Middle frontal gyrus (tissue), 1 donor: ENCODE measurements around the gene ORAI3.

Source experiments
- DNase-seq: peaks from one replicate; pipeline ENCODE4 v3.0.0-alpha.2; 2015; ENCODE audit warnings: low spot score; ENCODE audit errors: extremely low spot score

Gene ORAI3

DNA sequence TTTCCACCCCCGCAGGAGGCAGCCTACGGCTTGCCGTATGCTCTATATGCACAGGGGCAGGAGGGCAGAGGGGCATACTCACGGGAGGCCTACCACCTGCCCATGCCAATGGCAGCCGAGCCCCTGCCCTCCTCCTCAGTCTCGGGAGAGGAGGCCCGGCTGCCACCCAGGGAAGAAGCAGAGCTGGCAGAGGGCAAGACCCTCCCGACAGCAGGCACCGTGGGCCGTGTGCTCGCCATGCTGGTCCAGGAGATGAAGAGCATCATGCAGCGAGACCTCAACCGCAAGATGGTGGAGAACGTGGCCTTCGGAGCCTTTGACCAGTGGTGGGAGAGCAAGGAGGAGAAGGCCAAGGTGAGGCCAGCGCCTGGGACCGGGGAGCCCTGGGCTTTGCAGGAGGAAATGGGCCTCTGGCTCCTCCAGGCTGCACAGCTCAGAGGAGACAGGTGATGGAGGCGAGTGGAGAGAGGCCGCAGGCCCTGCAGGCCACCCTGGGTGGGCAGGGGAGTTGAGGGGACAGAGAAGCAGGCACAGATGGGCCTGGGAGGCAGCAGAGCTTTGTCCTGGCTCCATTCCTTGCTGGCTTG lies 17.3 kb downstream of the ORAI3 start:
- no peak for DNase-seq

DNA sequence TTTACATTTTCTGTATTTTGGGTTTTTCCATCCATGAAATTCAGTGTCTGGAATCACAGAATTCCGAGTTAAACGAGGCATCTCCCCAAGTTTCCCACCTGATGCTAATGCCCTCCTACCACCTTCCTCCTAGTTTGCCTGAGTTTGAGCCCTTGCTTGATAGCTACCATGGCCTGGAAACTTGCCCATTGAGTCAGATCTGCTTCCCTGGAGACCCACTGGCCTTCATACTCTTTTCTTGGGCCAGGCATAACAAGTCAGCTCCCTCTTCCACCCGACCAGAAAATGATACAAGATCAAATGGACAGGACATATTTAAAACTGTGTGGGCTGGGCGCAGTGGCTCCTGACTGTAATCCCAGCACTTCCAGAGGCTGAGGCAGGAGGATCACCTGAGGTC lies 18.9 kb downstream of the ORAI3 start:
- no peak for DNase-seq

DNA sequence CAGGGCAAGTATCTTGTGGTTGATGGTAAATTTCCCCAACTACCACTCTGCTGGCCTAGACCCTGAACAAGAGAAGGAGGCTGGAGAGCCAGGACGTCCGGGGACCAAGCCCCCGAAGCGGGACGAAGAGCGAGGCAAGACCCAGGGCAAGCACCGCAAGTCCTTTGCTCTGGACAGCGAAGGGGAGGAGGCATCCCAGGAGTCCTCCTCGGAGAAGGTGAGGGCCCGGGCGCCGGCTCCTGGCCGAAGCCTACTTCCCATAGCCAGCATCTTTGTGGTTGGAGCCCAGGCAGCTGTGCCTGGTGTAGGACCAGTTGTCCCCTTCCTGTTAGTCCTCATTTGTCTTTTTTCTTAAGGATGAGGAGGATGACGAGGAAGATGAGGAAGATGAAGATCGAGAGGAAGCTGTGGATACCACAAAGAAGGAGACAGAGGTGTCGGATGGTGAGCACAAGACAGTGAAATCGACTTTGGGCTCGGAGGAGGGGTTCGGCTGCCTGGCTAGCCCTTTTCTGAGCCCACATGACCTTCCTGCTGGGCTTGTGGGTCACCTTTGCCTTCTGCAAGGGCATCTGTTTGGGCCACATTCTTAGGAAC lies 20.5 kb downstream of the ORAI3 start:
- DNase-seq = no peak

DNA sequence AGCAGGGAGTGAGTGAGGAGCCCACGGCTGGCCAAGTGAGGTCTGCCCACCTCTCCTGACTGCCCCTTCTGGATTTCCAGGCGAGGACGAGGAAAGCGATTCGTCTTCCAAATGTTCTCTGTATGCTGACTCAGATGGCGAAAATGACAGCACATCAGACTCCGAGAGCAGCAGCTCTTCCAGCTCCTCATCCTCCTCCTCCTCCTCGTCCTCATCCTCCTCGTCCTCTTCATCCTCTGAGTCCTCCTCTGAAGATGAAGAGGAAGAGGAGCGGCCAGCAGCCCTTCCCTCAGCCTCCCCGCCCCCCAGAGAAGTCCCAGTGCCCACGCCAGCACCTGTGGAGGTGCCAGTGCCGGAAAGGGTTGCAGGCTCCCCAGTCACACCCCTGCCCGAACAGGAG lies 22.4 kb downstream of the ORAI3 start:
- DNase-seq = no peak

DNA sequence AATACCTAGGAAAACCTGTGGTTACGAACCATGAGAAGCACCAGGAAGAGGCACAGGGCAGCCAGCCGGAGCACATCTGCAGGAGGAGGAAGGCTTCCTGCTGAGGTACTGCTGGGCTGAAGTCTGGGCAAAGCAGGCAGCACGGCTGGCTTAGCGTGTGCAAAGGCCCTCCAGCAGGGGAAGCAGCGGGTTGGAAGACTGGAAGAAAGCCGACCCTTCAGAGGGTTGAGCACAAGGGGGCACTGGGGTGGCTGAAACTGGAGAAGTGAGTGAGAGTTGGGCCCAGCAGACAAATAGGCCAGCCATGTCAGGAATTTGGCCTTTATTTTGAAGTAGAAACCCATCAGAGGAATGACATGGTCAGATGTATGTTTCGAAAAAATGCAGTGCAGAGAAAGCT lies 24.0 kb downstream of the ORAI3 start:
- no peak for DNase-seq

DNA sequence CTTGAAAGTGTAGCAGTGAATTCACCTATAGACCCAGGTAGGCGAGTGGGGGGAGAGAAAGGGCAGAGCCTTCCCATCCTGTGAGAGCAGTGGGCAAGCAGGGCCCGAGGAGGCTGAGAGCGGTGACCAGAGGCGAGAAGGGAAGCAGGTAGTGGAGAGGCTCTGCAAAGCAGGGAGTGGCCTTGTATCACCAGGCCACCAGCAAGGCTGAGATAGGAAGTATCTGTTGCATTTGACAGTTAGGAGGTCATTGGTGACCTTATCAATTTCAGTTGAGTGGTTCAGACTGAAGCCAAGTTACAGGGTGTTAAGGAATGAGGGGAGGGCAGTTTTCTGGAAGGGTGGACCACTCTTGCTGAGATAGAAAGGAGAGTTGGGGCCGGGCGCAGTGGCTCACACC lies 25.5 kb downstream of the ORAI3 start:
- no peak for DNase-seq

DNA sequence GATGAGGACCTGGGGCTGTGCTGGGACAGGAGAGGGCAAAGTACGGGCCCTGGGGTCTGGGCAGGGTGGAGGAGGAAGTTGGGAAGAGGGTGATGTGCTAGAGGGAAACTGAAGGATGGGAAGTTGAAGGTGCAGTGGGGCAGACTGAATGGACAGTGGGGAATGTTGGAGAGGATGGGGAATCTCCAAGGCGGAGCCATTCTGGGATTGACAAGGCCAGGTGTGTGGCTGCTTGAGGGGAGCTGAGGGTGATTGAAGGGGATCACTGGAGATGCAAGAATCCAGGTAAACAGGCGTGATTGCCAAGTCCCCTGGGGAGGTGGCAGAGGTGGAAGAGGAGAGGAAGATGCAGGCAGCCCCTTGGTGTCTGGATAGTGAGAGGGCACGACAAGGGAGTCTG lies 27.6 kb downstream of the ORAI3 start:
- DNase-seq = no peak

DNA sequence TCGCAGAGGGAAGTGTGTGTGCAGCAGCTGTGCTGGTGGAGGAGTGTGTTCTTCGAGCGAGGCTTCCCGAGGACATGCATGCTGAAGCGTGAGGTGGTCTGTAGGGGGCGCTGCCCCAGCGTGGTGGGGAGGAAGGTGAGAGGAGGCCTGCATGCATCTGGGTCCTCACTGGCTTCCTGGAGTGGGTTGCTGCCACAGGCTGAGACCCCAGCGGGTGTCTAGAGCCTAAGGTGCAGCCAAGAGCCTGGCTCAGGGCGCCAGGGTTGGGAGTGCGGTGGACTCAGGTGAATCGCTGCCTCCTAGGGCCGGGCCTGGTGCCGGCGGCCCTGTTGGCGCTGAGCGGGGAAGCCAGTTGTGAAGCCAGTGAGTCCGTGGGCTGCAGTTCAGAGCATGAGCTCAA lies 28.6 kb downstream of the ORAI3 start:
- no peak for DNase-seq

DNA sequence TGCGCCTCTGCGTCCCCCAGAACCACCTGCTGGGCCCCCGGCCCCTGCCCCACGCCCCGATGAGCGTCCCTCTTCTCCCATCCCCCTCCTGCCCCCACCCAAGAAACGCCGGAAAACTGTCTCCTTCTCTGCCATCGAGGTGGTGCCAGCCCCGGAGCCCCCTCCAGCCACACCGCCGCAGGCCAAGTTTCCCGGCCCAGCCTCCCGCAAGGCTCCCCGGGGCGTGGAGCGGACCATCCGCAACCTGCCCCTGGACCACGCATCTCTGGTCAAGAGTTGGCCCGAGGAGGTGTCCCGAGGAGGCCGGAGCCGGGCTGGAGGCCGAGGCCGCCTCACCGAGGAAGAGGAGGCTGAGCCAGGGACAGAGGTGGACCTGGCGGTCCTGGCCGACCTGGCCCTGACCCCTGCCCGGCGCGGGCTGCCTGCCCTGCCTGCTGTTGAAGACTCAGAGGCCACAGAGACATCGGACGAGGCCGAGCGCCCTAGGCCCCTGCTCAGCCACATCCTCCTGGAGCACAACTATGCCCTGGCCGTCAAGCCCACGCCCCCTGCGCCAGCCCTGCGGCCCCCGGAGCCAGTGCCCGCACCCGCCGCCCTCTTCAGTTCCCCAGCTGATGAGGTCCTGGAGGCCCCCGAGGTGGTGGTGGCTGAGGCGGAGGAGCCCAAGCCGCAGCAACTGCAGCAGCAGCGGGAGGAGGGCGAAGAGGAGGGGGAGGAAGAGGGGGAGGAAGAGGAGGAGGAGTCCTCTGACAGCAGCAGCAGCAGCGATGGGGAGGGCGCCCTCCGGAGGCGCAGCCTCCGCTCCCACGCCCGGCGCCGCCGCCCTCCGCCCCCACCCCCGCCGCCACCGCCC lies 30.5 kb downstream of the ORAI3 start:
- no peak for DNase-seq

DNA sequence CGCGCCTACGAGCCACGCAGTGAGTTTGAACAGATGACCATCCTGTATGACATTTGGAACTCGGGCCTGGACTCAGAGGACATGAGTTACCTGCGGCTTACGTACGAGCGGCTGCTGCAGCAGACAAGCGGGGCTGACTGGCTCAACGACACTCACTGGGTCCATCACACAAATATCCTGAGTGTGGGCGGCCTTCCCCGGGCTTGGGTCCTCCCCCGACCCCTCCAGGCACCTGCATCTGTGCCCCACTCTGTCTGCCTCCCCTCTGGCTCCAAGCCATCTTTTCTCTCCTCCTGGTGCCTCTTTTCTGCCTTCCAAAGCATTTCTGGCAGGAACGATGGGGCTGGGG lies 31.1 kb downstream of the ORAI3 start:
- DNase-seq = no peak

DNA sequence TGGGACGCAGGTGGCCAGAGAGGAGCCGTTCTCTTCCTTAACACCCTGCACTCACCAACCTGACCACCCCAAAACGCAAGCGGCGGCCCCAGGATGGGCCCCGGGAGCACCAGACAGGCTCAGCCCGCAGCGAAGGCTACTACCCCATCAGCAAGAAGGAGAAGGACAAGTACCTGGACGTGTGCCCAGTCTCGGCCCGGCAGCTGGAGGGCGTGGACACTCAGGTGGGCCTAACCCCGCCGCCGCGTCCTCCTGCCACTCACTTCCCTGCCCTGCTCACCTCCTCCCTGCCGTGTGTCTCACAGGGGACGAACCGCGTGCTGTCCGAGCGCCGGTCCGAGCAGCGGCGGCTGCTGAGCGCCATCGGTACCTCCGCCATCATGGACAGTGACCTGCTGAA lies 31.6 kb downstream of the ORAI3 start:
- DNase-seq = no peak

DNA sequence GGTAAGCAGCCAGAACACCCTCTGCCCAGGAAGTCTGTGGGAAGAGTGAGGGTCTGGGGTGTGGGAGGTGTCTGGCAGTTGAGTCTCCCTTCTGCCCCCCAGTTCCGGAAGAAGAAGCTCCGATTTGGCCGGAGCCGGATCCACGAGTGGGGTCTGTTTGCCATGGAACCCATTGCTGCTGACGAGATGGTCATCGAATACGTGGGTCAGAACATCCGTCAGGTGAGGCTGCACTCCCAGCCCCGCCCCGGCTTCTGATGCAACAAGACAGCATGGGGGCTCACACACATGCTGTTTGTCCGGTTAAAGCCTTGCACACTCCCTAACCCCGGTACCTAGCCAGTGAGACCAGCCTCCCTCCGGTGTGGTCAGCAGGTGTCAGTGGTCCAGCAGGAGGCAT lies 32.1 kb downstream of the ORAI3 start:
- no peak for DNase-seq

DNA sequence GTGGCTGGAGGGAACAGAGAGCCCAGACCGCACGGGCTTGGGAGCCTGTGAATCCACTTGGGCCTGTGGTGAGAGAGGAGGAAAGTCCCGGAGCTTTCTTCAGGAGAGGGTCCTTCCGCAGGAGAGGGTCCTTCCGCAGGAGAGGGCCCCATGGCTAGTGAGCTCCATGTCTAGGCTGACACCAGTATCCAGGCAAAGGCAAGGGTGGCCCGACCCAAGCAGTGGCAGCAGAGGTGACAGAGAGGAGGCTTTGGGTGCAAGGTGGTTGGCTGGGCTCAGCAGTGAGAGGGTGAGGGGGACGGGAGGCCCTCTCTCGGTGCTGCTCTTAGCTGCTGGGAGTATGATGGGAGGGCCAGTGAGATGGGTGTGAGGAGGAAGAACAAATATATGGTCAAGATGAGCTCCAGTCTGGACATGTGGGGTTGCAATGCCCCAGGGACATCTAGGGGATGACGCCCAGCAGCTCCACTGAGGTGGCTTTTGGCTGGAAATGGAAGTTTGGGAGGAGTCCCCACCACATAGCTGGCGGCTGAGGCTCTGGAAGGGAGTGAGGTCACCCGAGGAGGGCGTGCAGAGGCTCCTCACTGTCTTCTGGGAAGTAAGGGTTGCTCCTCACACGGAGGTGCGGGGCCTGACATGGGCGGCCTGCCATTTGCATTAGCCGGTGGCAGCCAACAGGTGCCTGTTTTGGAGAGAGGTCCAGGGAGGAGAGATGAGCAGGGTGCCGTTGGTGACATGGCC lies 33.9 kb downstream of the ORAI3 start:
- DNase-seq = no peak

DNA sequence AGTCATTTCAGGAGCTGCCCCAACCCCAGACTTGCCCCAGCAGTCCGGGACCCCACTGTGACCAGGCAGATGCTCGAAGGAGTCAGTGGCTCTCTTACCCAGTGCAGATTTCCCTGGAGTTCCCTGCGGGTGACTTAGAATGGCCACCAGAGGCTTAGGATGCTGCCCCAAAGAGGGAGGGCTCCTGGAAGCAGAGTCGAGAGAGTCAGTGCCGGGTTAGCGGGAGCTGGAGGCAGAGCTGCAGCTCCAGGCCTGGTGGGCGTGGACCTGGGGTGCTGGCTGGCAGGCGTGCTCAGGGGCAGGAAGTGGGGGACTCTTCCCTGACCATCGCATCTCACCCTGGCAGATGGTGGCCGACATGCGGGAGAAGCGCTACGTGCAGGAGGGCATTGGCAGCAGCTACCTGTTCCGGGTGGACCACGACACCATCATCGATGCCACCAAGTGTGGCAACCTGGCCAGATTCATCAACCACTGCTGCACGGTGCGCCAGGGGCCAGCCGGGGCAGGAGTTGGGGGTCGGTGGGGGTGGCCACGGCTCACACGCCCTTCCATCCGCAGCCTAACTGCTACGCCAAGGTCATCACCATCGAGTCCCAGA lies 34.5 kb downstream of the ORAI3 start:
- no peak for DNase-seq

DNA sequence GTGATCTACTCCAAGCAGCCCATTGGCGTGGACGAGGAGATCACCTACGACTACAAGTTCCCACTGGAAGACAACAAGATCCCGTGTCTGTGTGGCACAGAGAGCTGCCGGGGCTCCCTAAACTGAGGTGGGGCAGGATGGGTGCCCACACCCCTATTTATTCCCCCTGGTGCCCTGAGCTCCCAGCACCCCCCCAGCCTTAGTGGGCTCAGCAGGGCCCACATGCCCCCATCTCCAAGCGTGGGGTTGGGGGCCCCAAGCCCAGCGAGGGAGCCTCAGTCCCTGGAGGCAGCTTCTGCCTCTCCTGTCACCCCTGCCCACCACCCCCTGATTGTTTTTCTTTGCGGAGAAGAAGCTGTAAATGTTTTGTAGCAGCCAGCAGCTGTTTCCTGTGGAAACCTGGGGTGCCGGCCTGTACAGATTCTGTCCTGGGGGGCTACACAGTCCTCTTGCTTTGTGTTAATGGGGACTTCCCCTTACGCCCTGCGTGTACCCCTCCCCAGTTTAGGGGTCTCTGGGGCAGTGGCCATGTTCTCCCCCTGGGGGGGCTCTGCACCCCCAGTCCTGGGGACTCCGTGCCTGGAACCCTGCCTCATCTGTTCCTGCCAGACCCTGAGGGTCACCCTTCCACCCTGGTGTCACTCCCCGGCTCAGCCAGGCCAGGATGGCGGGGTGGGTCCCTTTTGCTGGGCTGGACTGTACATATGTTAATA lies 35.2 kb downstream of the ORAI3 start:
- DNase-seq = no peak

DNA sequence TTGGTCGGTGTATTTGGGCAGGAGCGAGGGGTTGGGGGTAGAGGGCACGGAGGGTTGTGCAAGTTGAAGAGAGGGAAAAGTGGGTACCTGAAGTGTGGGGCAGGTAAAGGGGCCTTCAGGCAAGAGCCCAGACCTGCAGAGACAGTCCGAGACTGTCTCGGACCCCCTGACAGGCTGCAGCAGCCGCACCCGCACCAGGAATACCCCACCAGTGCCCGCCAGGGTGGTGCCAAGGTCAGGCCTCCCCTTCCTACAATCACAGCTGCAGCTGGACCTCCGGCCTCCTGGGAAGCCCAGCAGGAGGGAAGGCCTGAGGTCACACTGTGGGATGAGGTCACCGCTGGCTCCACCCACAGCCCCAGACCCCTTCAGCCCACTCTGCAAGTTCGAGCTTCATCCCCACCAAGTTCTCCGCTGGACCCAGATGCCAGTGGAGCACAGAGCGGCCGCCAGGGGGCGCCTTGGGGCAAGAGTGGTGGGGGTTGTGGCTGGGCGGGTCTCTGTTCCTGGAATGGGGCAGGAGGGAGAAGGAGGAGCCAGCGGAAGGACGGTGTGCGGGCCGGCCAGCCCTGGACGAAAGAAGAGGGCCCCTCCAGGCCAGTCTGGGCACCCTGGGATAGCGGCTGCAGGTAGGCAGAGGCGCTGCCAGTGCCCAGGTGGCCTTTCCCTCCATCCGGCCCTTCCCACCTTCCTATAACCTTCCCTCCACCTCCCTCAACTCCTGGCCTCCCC lies 36.0 kb downstream of the ORAI3 start, which contains the start of gene HSD3B7:
TSS of gene HSD3B7 (plus strand) at position 539 of the 732 bp plus-strand sequence. CDS start 452 bp downstream, outside the sequence.
- DNase-seq = no peak

DNA sequence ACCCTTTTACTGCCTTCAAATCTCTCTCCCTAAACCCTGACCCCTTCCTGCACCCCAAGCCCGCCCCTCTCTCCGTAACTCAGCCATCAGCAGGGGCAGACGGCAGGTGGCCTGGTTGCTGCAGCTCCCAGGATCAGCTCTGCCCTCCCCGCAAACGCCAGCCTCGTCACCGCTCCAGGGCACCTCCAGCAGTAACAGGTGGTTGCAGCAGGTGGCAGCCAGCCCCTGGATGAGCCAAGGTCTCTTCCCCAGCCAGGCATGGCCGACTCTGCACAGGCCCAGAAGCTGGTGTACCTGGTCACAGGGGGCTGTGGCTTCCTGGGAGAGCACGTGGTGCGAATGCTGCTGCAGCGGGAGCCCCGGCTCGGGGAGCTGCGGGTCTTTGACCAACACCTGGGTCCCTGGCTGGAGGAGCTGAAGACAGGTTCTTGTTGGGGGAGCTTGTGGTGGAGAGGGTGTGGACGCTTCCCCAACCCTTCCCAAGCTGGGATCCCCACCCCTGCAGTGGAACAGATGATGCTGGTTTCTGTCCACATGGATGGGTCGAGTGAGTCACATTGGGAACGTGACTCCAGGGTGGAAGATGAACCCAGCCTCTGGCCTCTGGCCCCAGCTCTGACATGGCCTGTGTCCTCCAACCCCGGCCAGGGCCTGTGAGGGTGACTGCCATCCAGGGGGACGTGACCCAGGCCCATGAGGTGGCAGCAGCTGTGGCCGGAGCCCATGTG lies 36.7 kb downstream of the ORAI3 start:
- no peak for DNase-seq

DNA sequence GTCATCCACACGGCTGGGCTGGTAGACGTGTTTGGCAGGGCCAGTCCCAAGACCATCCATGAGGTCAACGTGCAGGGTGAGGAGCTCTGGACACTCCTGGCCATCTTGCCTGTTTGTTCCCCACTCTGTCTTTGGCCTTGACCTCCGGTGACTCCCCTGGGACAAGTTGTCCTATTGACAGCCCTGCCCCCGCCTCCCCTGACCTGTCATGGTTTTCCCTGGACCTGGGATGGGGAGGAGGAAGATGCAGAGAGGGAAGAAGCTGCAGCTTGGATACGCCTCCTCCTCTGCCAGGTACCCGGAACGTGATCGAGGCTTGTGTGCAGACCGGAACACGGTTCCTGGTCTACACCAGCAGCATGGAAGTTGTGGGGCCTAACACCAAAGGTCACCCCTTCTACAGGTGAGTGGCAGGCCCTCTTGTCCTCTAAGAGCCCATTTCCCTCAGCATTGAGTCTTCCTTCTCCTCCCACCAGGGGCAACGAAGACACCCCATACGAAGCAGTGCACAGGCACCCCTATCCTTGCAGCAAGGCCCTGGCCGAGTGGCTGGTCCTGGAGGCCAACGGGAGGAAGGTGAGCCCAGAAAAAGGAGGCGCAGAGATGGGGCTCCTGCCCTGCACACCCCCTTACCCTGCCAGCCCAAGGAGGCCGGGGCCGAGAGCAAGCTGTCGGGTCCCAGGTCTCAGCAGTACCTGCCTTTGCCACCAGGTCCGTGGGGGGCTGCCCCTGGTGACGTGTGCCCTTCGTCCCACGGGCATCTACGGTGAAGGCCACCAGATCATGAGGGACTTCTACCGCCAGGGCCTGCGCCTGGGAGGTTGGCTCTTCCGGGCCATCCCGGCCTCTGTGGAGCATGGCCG lies 37.5 kb downstream of the ORAI3 start:
- DNase-seq = no peak
